ENCODE data around the gene KCNK10.

GRCh38 chr14:88170333-88170732 is 152.7 kb downstream of the KCNK10 start:
- TF ChIP-seq MXI1 (IDR thresholded peaks at IDR 0.05; ENCODE audit: low read depth, low read length): no peak
- no peak for TF ChIP-seq RAD21 (IDR thresholded peaks at IDR 0.05; ENCODE audit: insufficient read depth, low read depth, low read length)
